NCI-H2029 treated with DMSO at 0.1 percent for 48 hours (cell line): ENCODE results near the gene SLC25A12.
"Not testable (repeated sequence)": the region's sequence is repeated elsewhere in the genome, so short reads cannot be mapped to it uniquely, and the experiment has no call there.

Source experiments
- DNase-seq: peaks from one replicate; lab custom pipeline; 2025; lab: John Stamatoyannopoulos, UW

Gene SLC25A12

GRCh38 chr2:171789956-171790355, 104.1 kb downstream of the SLC25A12 start:
- no peak for DNase-seq

DNA sequence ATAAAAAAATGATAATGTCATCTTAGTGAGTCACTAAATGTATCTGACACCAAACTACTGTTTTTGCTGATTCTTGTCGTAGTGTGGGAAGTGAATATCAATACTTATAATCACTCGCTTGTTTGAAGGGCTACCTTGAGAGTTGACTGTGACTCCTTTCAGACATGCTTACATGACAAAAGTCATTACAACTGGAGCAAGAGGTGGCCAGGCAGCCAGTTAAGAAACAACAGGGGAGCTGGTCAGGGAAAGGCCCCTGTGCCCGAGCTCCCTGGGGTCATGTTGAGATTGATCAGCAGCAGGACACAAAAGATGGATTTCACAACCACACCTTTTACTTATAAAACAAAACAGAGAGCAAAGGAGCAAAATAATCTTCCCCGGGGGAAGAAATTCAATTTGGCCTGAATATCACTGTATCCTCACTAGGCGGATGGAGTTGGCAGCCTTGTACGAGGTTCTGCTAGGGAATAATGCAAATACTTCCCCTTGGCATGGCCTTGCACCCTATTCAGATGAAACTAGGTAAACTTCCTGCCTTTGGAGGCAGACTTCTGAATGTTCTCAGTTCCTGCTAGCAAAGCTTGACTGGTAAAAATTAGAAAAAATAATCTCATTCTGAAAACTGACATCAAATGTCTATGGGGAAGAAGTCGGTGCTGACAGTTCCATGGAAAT, 105.6 kb downstream of the SLC25A12 start:
- peak; percentile 26 for DNase-seq

DNA sequence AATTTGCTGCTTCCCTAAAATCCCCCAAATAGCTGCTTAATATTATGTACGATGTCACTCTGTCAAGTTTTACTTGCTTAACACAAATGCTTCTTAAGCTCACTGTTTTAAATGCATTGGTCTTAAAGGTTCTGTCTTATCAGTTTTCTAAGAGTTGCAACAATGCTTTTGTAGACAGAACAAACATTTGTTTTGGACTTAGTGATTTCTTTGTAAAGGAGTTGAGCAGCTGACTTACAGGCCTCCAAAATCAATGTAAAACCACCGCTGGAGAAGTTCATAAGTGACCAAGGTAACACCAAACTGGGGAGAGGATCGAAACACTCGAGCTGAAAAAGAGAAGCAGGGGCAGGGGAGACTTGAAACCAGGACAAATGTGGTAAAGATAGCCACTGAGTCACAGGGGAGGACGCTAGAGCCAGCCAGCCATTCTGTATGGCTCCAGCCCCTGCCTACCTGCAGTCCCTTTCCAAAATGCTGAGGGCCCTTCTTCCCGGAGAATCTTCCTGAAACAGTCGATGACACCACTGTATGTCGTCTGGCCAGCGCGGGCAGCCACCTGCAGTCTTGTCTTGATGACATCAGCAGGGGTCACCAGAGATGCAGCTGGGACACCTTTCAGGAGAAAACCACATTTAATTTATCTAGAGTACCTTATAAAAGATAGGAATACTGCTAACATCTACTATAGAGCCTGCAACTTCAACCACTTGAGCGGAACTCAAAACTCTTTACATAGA, 106.5 kb downstream of the SLC25A12 start:
- no peak for DNase-seq

DNA sequence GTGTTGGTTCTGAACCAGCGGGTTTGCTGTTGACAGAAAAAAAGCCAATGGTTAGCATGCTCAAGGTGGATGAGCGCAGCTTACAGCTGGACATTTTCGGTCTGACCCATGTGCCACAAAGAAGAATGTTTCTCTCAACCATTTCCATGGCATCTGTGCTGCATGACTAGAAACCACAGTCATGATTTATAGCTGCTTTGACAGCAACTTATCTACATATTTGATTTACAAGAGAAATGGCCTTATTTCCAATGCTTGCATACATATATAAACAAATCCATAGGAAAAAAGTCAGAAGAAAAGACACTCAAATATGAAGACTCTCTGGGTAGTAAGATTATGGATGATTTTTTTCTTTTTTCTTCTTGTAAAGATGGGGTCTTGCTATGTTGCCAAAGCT, 108.6 kb downstream of the SLC25A12 start:
- DNase-seq: no peak

DNA sequence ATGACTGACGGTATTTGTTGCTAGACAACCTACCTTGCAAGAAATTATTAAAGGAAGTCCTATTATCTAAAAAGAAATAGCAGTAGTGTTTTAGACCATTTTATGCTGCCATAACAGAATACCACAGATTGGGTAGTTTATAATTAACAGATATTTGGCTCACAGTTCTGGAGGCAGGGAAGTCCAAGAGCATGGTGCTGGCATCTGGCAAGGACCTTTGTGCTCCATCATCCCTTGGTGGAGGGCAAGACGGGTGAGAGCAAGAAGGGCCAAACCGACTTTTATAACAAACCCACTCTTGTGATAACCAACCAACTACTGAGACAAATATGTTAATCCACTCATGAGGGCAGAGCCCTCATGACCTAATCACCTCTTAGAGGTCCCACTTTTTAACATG, 115.5 kb downstream of the SLC25A12 start:
- DNase-seq: no peak

DNA sequence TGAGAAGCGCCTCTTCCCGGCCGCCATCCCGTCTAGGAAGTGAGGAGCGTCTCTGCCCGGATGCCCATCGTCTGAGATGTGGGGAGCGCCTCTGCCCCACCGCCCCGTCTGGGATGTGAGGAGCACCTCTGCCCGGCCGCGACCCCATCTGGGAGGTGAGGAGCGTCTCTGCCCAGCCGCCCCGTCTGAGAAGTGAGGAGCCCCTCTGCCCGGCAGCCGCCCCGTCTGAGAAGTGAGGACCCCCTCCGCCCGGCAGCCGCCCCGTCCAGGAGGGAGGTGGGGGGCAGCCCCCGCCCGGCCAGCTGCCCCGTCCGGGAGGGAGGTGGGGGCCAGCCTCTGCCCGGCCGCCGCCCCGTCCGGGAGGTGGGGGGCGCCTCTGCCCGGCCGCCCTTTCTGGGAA, 119.5 kb downstream of the SLC25A12 start:
- DNase-seq: not testable (repeated sequence)

DNA sequence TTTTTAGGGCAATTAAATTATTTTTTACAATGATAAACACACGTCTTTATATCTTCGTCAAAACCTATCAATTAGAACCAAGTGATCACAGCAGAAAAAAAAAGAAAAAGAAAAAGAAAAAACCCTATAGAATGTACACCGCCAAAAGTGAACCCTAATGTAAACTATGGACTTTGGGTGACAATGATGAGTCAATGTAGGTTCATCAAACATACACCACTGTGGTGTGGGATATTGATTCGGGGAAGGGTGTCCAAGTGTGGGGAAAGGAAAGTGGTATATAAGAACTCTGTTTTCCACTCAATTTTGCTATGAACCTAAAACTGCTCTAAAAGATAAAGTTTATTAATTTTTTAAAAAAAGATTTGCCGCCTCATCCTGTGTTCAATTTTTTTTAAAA, 121.7 kb downstream of the SLC25A12 start:
- DNase-seq: no peak

DNA sequence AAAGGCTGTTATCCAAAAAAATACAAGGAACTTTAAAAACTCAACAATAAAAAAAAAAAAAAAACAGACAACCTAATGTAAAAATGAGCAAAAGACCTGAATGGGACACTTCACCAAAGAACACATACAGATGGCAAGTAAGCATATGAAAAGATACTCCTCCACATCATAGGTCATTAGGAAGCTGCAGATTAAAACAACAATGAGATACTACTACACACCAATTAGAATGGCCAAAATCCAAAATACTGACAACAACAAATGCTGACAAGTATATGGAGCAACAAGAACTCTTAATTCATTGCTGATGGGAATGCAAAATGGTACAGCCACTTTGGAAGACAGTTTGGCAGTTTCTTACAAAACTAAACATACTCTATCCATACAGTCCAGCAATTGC, 122.6 kb downstream of the SLC25A12 start:
- no peak for DNase-seq

DNA sequence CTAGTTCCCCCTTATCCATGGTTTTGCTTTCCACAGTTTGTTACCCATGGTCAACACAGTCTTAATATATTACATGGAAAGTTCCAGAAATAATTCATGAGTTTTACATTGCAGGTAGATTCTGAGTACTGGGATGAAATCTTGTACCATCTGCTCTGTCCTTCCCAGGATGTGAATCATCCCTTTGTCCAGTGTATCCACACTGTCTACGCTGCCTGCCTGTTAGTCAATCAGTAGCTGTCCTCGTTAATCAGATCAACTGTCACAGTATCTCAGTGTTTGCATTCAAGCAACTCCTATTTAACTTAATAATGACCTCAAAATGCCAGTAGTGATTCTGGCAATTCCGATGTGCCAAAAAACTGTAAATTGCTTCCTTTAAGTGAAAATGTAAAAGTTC, 130.4 kb downstream of the SLC25A12 start:
- no peak for DNase-seq

GRCh38 chr2:171762879-171763573, 131.0 kb downstream of the SLC25A12 start:
- DNase-seq: no peak

DNA sequence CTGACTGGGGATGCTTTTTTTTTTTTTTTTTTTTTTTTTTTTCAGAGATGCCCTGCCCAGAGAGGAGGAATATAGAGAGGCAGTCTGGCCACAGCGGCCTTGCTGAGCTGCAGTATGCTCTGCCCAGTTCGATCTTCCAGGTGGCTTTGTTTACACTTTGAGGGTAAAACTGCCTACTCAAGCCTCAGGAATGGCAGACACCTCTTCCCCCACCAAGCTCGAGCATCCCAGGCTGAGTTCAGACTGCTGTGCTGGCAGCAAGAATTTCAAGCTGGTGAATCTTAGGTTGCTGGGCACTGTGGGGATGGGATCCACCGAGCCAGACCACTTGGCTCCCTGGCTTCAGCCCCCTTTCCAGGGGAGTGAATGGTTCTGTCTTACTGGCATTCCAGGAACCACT, 132.9 kb downstream of the SLC25A12 start:
- not testable (repeated sequence) for DNase-seq

DNA sequence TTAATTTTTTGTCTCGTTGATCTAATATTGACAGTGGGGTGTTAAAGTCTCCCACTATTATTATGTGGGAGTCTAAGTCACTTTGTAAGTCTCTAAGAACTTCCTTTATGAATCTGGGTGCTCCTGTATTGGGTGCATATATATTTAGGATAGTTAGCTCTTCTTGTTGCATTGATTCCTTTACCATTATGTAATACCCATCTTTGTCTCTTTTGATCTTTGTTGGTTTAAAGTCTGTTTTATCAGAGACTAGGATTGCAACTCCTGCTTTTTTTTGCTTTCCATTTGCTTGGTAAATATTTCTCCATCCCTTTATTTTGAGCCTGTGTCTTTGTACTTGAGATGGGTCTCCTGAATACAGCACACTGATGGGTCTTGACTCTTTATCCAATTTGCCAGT, 135.3 kb downstream of the SLC25A12 start:
- not testable (repeated sequence) for DNase-seq

- no peak for DNase-seq
These were observed 139.6 kb downstream of the SLC25A12 start for GRCh38 chr2:171754254-171754939.

GRCh38 chr2:171747371-171747770, 146.7 kb downstream of the SLC25A12 start:
- DNase-seq: no peak

- DNase-seq: no peak
These were observed 148.2 kb downstream of the SLC25A12 start for GRCh38 chr2:171745806-171746205.

DNA sequence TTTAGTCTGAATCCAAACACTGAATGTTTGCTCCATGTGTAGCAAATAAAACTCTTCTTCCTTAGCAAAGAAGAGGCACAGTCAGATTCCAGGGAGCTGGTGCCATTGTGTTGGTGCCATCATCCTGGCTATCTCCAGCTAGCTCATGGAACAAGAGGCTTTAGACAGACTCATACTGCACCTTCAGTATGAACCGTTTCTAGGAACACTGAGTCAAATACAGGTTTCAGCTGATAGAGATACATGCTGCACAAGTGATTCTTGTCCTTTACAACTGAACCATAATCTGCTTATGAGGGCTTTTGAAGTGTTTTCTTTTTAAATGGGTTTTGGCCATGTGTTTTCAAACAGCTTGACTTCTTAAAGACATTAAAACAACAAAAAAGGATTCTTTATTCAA, 148.9 kb downstream of the SLC25A12 start:
- no peak for DNase-seq

DNA sequence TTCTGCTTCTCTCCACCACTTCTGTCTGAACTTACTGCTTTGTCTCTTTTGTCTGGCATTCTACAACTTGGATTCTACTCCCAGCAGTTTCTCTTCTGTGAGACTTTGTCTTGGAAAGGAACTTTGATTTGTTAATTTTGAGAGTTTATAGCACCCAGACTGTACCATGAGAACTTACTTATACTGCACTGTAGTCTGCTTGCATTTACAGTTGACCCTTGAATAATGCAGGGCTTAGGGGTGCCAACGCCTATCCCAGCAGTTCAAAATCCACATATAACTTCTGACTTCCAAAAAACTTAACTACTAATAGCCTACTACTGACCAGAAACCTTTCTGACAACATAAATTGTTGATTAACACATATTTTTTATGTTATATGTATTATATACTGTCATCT, 151.3 kb downstream of the SLC25A12 start:
- no peak for DNase-seq

GRCh38 chr2:171741189-171741588, 152.9 kb downstream of the SLC25A12 start:
- peak; percentile 18 for DNase-seq

- no peak for DNase-seq
These were observed 157.9 kb downstream of the SLC25A12 start for GRCh38 chr2:171735991-171736710.
